Prostate gland (tissue), 2 donors: ENCODE data around the gene PTCD1.

Source experiments
- CTCF ChIP-seq, 4 experiments: fragments of 200-600 bp in 2 of 4; fragments of 450-650 bp in 2 of 4; sonication (generic) in 2 of 4; IDR thresholded peaks; 1 replicate in 3 of 4; 2 replicates in 1 of 4; pipeline ENCODE4 v1.5.1; 2016 to 2019; ENCODE audit warnings: antibody characterized with exemption in 4 of 4, mild to moderate bottlenecking in 2 of 4, moderate library complexity in 2 of 4
- POLR2A ChIP-seq: fragments of 450-650 bp; IDR thresholded peaks from one replicate; pipeline ENCODE4 v1.6.1; 2016; ENCODE audit warnings: antibody characterized with exemption, mild to moderate bottlenecking

GRCh38 chr7:99383791-99384370 lies 54.7 kb downstream of the PTCD1 start:
- TF ChIP-seq CTCF (IDR thresholded peaks at IDR 0.05) = no peak
- no peak for TF ChIP-seq POLR2A
